Stimulated activated CD4-positive, alpha-beta T cell treated with anti-CD3 and anti-CD28 coated beads, Interleukin-1b, Interleukin-23, amount 100 ng/mL, for 1 hour (primary cell): ENCODE measurements around the gene HPSE2.

Experiments
- DNase-seq, 2 donors: peaks; one replicate each; pipeline ENCODE4 v3.0.0-alpha.2; 2020; ENCODE audit warnings: low read depth in 2 of 2

The HPSE2 gene

DNA sequence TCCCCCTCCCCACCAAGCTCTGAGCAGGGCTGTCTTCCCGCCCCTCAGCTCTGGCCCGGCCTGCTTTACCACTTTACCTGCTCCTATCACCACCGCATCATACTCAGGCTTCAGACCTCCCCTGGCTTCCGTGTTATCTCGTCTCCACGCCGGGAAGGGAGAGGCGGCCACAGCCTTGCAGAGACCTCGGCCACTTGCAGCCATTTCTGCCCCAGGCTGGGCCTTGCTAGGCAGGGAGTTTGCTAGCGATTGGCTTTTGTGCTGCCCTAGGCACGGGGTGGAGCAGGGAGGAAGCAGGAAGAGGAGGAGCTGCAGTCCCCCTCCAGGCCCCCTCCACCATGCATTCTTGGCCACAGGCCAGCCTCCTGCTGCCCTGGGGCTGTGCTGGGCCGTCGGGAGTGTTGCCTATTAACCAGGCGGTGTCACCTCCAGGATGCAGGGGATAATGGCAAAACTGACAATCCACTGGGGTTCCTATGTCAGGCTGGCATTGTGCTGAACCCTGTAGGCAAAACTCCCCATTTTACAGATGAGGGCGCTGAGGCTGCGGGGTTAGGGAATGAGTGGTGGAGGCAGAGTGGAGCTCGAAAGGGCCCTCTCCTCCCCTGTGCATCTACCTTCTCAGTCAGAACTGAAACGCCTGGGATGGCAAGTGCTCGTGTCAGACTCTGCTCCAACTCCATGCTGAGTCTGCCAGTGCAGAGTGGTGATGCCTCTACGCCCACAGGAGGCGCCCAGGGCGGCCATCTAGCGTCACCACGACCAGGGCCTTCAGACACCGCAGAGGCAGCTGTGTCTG lies 820.5 kb downstream of the HPSE2 start, which contains the start of gene PYROXD2:
Gene PYROXD2 (minus strand): TSS at position 251 of the 799 bp plus-strand sequence. CDS start 47 bp downstream, at position 204.
- DNase-seq: peak in 1 of 2 donors; percentile 10

GRCh38 chr10:98414578-98414931 lies 821.1 kb downstream of the HPSE2 start:
- DNase-seq: no peak

GRCh38 chr10:98411768-98412167 lies 823.9 kb downstream of the HPSE2 start:
- no peak for DNase-seq

- DNase-seq: no peak
Measured at GRCh38 chr10:98411166-98411565, 824.5 kb downstream of the HPSE2 start.

DNA sequence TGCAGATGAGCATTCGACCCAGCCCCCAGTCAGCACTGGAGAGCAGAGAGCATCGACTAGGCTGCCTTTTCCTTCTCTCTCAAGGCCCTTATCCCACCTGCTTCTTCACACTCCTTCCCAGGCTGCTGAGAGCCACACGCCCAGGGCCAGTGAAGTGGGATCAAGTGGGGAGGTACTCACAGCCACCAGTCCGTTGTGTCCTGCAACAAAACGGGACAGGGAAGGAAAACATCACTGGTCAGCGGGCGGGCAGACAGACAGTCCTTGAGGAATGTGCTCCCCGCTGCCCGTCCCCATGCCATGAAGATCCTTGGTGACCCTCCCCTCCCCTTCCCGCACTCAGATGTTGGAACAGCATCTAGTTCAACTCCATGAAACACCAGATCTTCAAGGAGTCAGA lies 824.9 kb downstream of the HPSE2 start:
- DNase-seq: no peak

DNA sequence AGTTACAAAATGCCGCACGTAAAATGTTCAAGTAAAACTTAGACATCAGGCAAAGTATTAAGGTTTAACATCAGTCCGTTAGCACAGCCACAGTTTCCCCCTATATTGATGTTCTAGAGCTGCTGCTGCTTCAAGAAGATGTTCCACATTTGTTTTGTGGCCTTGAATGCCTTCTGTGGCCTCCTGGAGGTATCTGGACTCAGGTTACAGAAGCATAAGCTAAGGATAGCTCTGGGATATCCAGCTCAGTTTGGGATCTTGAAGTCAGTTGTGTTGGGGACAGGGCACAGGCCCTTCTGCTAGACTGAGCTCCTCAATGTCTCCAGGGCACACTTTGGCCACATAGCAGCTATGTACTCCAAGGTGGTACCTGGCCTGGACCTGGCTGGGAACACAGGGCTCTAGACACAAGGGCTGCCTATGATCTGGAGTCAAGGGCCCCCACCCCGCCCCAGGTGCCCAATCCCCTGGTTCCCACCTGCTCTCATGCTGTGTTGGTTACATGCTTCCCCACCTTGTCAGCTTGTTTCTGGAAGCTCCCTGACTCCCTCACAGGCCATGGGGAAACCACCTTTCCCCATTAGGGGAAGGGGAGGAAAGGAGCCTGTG lies 825.4 kb downstream of the HPSE2 start:
- DNase-seq: no peak

- DNase-seq: no peak
Measured at GRCh38 chr10:98408799-98409198, 826.9 kb downstream of the HPSE2 start.

- no peak for DNase-seq
Measured at GRCh38 chr10:98407744-98408241, 827.9 kb downstream of the HPSE2 start.
